Measurements from ENCODE around the gene C5orf15.
"Not testable (repeated sequence)": the region's sequence is repeated elsewhere in the genome, so short reads cannot be mapped to it uniquely, and the experiment has no call there.

The C5orf15 gene

GRCh38 chr5:133935991-133936650 lies 32.3 kb downstream of the C5orf15 start:
- not testable (repeated sequence) for DNase-seq

GRCh38 chr5:133935667-133935940 lies 32.8 kb downstream of the C5orf15 start:
- no peak for DNase-seq

GRCh38 chr5:133934822-133935666 lies 33.4 kb downstream of the C5orf15 start:
- DNase-seq = no peak

GRCh38 chr5:133934311-133934710 lies 34.1 kb downstream of the C5orf15 start:
- DNase-seq = no peak

- no peak for DNase-seq
These were observed 34.6 kb downstream of the C5orf15 start for GRCh38 chr5:133933670-133934295.

GRCh38 chr5:133933169-133933509 lies 35.3 kb downstream of the C5orf15 start:
- DNase-seq = no peak

- no peak for DNase-seq
These were observed 35.8 kb downstream of the C5orf15 start for GRCh38 chr5:133932441-133933168.

GRCh38 chr5:133931546-133931945 lies 36.9 kb downstream of the C5orf15 start:
- no peak for DNase-seq

- DNase-seq = no peak
These were observed 37.7 kb downstream of the C5orf15 start for GRCh38 chr5:133930813-133931090.

- peak; percentile 61 for DNase-seq
These were observed 38.2 kb downstream of the C5orf15 start for GRCh38 chr5:133930061-133930812.

GRCh38 chr5:133928587-133929393 lies 39.6 kb downstream of the C5orf15 start:
- DNase-seq = no peak

- no peak for DNase-seq
These were observed 40.9 kb downstream of the C5orf15 start for GRCh38 chr5:133927300-133928180.

- DNase-seq = no peak
These were observed 41.7 kb downstream of the C5orf15 start for GRCh38 chr5:133926489-133927299.

- no peak for DNase-seq
These were observed 42.4 kb downstream of the C5orf15 start for GRCh38 chr5:133925866-133926488.

- DNase-seq = no peak
These were observed 43.2 kb downstream of the C5orf15 start for GRCh38 chr5:133925269-133925668.

GRCh38 chr5:133924221-133924920 lies 44.1 kb downstream of the C5orf15 start:
- DNase-seq = no peak

GRCh38 chr5:133921979-133922378 lies 46.4 kb downstream of the C5orf15 start:
- DNase-seq = no peak

- no peak for DNase-seq
These were observed 47.4 kb downstream of the C5orf15 start for GRCh38 chr5:133921069-133921468.

Data from CD4-positive, alpha-beta T cell treated with Interleukin-6 for 4 hours (primary cell).